GM23338 (cell line): ENCODE results near the gene PHF21A. TPM values are rescaled to one million over a fixed set of nuclear protein-coding genes. Genes with fewer than 3 reads are reported as not detected.

Source experiments
- ATAC-seq: fragments of 200-7000 bp; cut with Tn5 transposase; 3 replicates; pipeline ENCODE4 v1.9.1; 2020
- DNase-seq: peaks from one replicate; pipeline ENCODE4 v3.0.0-alpha.2; 2015; ENCODE audit warnings: low spot score
- H2AFZ ChIP-seq: fragments of 200-600 bp; sonication (generic); 2 replicates; pipeline ENCODE4 v1.8.0; 2016; ENCODE audit warnings: antibody characterized with exemption, mild to moderate bottlenecking, moderate library complexity
- H3F3A ChIP-seq: fragments of 200-600 bp; sonication (generic); replicated peaks from 2 replicates; pipeline ENCODE4 v1.8.0; 2017; ENCODE audit warnings: antibody characterized with exemption, mixed run types, low read depth
- H3K27ac ChIP-seq: fragments of 200-600 bp; sonication (generic); 2 replicates; pipeline ENCODE4 v1.6.1; 2016; ENCODE audit warnings: low read depth
- H3K27me3 ChIP-seq: fragments of 200-600 bp; sonication (generic); 2 replicates; pipeline ENCODE4 v1.8.0; 2016; ENCODE audit warnings: mild to moderate bottlenecking, mixed run types, moderate library complexity; ENCODE audit not compliant: insufficient read depth
- H3K36me3 ChIP-seq: fragments of 200-600 bp; sonication (generic); 2 replicates; pipeline ENCODE4 v1.8.0; 2016; ENCODE audit warnings: mild to moderate bottlenecking; ENCODE audit not compliant: insufficient read depth
- H3K4me1 ChIP-seq: fragments of 200-600 bp; sonication (generic); 2 replicates; pipeline ENCODE4 v1.8.0; 2016; ENCODE audit warnings: mild to moderate bottlenecking, moderate library complexity; ENCODE audit not compliant: insufficient read depth
- H3K4me2 ChIP-seq: fragments of 200-600 bp; sonication (generic); 2 replicates; pipeline ENCODE4 v1.7.1; 2017; ENCODE audit warnings: mixed run types
- H3K4me3 ChIP-seq: fragments of 200-600 bp; sonication (generic); 2 replicates; pipeline ENCODE4 v1.6.1; 2016; ENCODE audit warnings: mixed run types
- H3K79me2 ChIP-seq: fragments of 200-600 bp; sonication (generic); replicated peaks from 2 replicates; pipeline ENCODE4 v1.8.0; 2017; ENCODE audit warnings: mild to moderate bottlenecking; ENCODE audit not compliant: insufficient read depth
- H3K9me2 ChIP-seq: fragments of 200-600 bp; sonication (generic); 2 replicates; pipeline ENCODE4 v1.8.0; 2017; ENCODE audit not compliant: insufficient read depth
- H4K20me1 ChIP-seq: fragments of 200-600 bp; sonication (generic); replicated peaks from 2 replicates; pipeline ENCODE4 v1.8.0; 2017; ENCODE audit warnings: mild to moderate bottlenecking; ENCODE audit not compliant: insufficient read depth
- H3K27ac Mint-ChIP-seq: 2 replicates; pipeline ENCODE4 v1.8.0; 2020; ENCODE audit warnings: inconsistent platforms, mild to moderate bottlenecking, moderate library complexity, mixed read lengths
- H3K27me3 Mint-ChIP-seq: 3 replicates; pipeline ENCODE4 v1.8.0; 2022; ENCODE audit warnings: low read depth, mild to moderate bottlenecking, moderate library complexity, mixed read lengths, inconsistent platforms; ENCODE audit not compliant: insufficient read depth, poor library complexity
- H3K36me3 Mint-ChIP-seq: 3 replicates; pipeline ENCODE4 v1.8.0; 2021; ENCODE audit warnings: low read depth, mild to moderate bottlenecking, inconsistent platforms, moderate library complexity, mixed read lengths
- H3K4me1 Mint-ChIP-seq: 3 replicates; pipeline ENCODE4 v1.8.0; 2020; ENCODE audit warnings: mild to moderate bottlenecking, inconsistent platforms, mixed read lengths
- H3K4me3 Mint-ChIP-seq: 3 replicates; pipeline ENCODE4 v1.8.0; 2021; ENCODE audit warnings: moderate library complexity, mild to moderate bottlenecking, inconsistent platforms, mixed read lengths
- H3K9me3 Mint-ChIP-seq: 3 replicates; pipeline ENCODE4 v1.8.0; 2020; ENCODE audit warnings: moderate library complexity, mild to moderate bottlenecking, inconsistent platforms, mixed read lengths
- CREB1 ChIP-seq: fragments of 250-450 bp; sonication (Bioruptor Pico); IDR thresholded peaks from 2 replicates; pipeline ENCODE4 v1.5.0; 2020; ENCODE audit warnings: low read depth, mild to moderate bottlenecking, moderate library complexity
- CTCF ChIP-seq, 2 experiments: fragments of 200-600 bp in 1 of 2; sonication (generic) in 1 of 2; conservative IDR thresholded peaks; 2 replicates each; pipeline versions ENCODE4 v1.5.1 to v1.6.1; 2016 to 2017; ENCODE audit warnings: antibody characterized with exemption in 2 of 2, low read depth in 2 of 2, mild to moderate bottlenecking in 2 of 2, moderate library complexity in 1 of 2
- EZH2 ChIP-seq: fragments of 200-600 bp; sonication (generic); IDR thresholded peaks from one replicate; pipeline ENCODE4 v1.8.0; 2017; ENCODE audit warnings: antibody characterized with exemption, mild to moderate bottlenecking, low read depth; ENCODE audit not compliant: unreplicated experiment
- EZH2phosphoT487 ChIP-seq: fragments of 200-600 bp; sonication (generic); IDR thresholded peaks from one replicate; pipeline ENCODE4 v1.8.1; 2018; ENCODE audit warnings: antibody characterized with exemption; ENCODE audit not compliant: unreplicated experiment
- JUNB ChIP-seq: IDR thresholded peaks from one replicate; pipeline ENCODE4 v1.6.1; 2016; ENCODE audit warnings: antibody characterized with exemption; ENCODE audit not compliant: unreplicated experiment
- NANOG ChIP-seq: IDR thresholded peaks from 2 replicates; pipeline ENCODE4 v1.6.1; 2016; ENCODE audit warnings: antibody characterized with exemption, borderline replicate concordance
- POLR2AphosphoS5 ChIP-seq: IDR thresholded peaks from 2 replicates; pipeline ENCODE4 v1.6.1; 2016; ENCODE audit warnings: antibody characterized with exemption, low read depth
- REST ChIP-seq: IDR thresholded peaks from one replicate; pipeline ENCODE4 v1.6.1; 2018; ENCODE audit warnings: antibody characterized with exemption; ENCODE audit not compliant: unreplicated experiment
- STAT1 ChIP-seq: IDR thresholded peaks from one replicate; pipeline ENCODE4 v1.6.1; 2016; ENCODE audit warnings: antibody characterized with exemption; ENCODE audit not compliant: unreplicated experiment
- ZNF114 ChIP-seq: fragments of 250-450 bp; sonication (Bioruptor Pico); IDR thresholded peaks from 2 replicates; pipeline ENCODE4 v1.5.0; 2020; ENCODE audit warnings: mild to moderate bottlenecking, moderate library complexity
- ZNF331 ChIP-seq: fragments of 250-450 bp; sonication (Bioruptor Pico); IDR thresholded peaks from 2 replicates; pipeline ENCODE4 v1.5.0; 2020; ENCODE audit warnings: low read depth, mild to moderate bottlenecking, moderate library complexity
- ZNF462 ChIP-seq: fragments of 250-450 bp; sonication (Bioruptor Pico); IDR thresholded peaks from 2 replicates; pipeline ENCODE4 v1.5.0; 2020; ENCODE audit warnings: mild to moderate bottlenecking, moderate library complexity
- polyA plus RNA-seq: library from polyadenylated mRNA; unstranded; fragments of >200 nt; fragmentation: Nextera tagmentation; extraction: Ambion mirVana; gene quantifications from 2 replicates; pipeline ENCODE4 v1.2.1, GENCODE V29; 2016
- total RNA-seq: library from RNA; depleted of rRNA; stranded (reverse); fragments of >200 nt; shearing (Covaris generic); gene quantifications from 2 replicates; pipeline ENCODE4 v1.2.3, GENCODE V29; 2014

The PHF21A gene
- total and polyA plus RNA-seq, 2 experiments from 2014 or later = 21.7 to 23.6 TPM

- H3K27ac ChIP-seq = no peak overlapping the region
- no peak overlapping the region for H3K4me3 ChIP-seq
- Mint-ChIP-seq H3K27me3 (peaks cover 23% of the 10 kb centered on the region), H3K36me3 (peaks cover 22% of the 10 kb centered on the region), H3K27ac (0 out of 2 replicates have a peak overlapping the region, but pooled peaks have one; percentile 32), H3K4me3 (no peak overlapping the region), H3K9me3 (no peaks in the 10 kb centered on the region), H3K4me1 (no peaks in the 10 kb centered on the region; the same call in 2 of the 3 replicates)
- no peaks in the 10 kb centered on the region for H3K9me2 ChIP-seq
- H2AFZ ChIP-seq = no peak overlapping the region
- H3K79me2 ChIP-seq = no peaks in the 10 kb centered on the region
- peaks cover 8% of the 10 kb centered on the region; the same call in 1 of the 2 replicates for H4K20me1 ChIP-seq
- ATAC-seq (no peak; the same call in 2 of the 3 replicates), DNase-seq (no peak)
- H3K36me3 ChIP-seq = no peaks in the 10 kb centered on the region
- H3F3A ChIP-seq = no peaks in the 10 kb centered on the region
- H3K27me3 ChIP-seq = no peaks in the 10 kb centered on the region
- H3K4me2 ChIP-seq = no peak overlapping the region
- H3K4me1 ChIP-seq = no peaks in the 10 kb centered on the region
- TF ChIP-seq CTCF (conservative IDR thresholded peaks at IDR 0.05; ENCODE audit: low read depth in 2 of 2) (no peak), STAT1 (no peak), NANOG (no peak), ZNF462 (CRISPR knock-in tag) (no peak), POLR2AphosphoS5 (no peak), EZH2phosphoT487 (no peak), JUNB (no peak), ZNF114 (CRISPR knock-in tag) (no peak), REST (no peak), EZH2 (no peak), ZNF331 (CRISPR knock-in tag) (no peak), CREB1 (CRISPR knock-in tag) (no peak)
Observed at GRCh38 chr11:45907911-45908370, 213.3 kb downstream of the PHF21A start.
